Vagina (tissue), 2 donors: ENCODE data around the gene VPS45. TPM values are rescaled to one million over a fixed set of nuclear protein-coding genes. Genes with fewer than 3 reads are reported as not detected.

Source experiments
- DNase-seq, 2 donors: peaks; one replicate each; pipeline ENCODE4 v3.0.0-alpha.2; 2017; ENCODE audit errors: extremely low spot score in 2 of 2
- H3K27ac ChIP-seq: fragments of 200-600 bp; sonication (generic); one replicate; pipeline ENCODE4 v1.5.1; 2019
- H3K27me3 ChIP-seq: fragments of 200-600 bp; sonication (generic); one replicate; pipeline ENCODE4 v1.5.1; 2019
- H3K36me3 ChIP-seq, 2 donors: fragments of 200-600 bp; sonication (generic); one replicate each; pipeline ENCODE4 v1.5.1; 2017 to 2019
- H3K4me1 ChIP-seq: fragments of 200-600 bp; sonication (generic); one replicate; pipeline ENCODE4 v1.5.1; 2019
- H3K4me3 ChIP-seq, 2 donors: fragments of 200-600 bp; sonication (generic); 1 replicate in 1 of 2; 2 replicates in 1 of 2; pipeline ENCODE4 v1.5.1; 2016 to 2019
- H3K9me3 ChIP-seq: fragments of 200-600 bp; sonication (generic); one replicate; pipeline ENCODE4 v1.5.1; 2019
- CTCF ChIP-seq, 3 experiments: fragments of 450-650 bp in 2 of 3; fragments of 200-600 bp in 1 of 3; sonication (generic) in 1 of 3; IDR thresholded peaks; one replicate each; pipeline ENCODE4 v1.5.1; 2017 to 2019; ENCODE audit warnings: antibody characterized with exemption in 3 of 3, mild to moderate bottlenecking in 2 of 3, moderate library complexity in 2 of 3
- POLR2A ChIP-seq, 2 donors: fragments of 450-650 bp; IDR thresholded peaks; one replicate each; pipeline ENCODE4 v1.6.1; 2017; ENCODE audit warnings: antibody characterized with exemption in 2 of 2, mild to moderate bottlenecking in 2 of 2, moderate library complexity in 2 of 2
- POLR2AphosphoS5 ChIP-seq, 2 donors: sonication (generic); formaldehyde crosslinking; IDR thresholded peaks; one replicate each; pipeline ENCODE4 v1.9.0; 2017; ENCODE audit warnings: antibody characterized with exemption in 2 of 2, mild to moderate bottlenecking in 2 of 2, low read depth in 1 of 2; ENCODE audit not compliant: insufficient read depth in 1 of 2
- intact Hi-C: fragments of 100-400 bp; cut with DNase I; formaldehyde crosslinking; loops from one replicate; pipeline ENCODE4 v1.15.1; 2023
- total RNA-seq: library from RNA; depleted of rRNA; stranded (reverse); fragments of >200 nt; gene quantifications from one replicate; pipeline ENCODE4 v1.2.3, GENCODE V29; 2016

Gene VPS45
- total RNA-seq, 1 donor from 2014 or later = 32.2 TPM

- intact Hi-C loops = no loop called here
- no peaks in the 10 kb centered on the region for H3K27me3 ChIP-seq
- no peaks in the 10 kb centered on the region for H3K4me1 ChIP-seq
- H3K27ac ChIP-seq = no peak overlapping the region
- peaks cover 0 to 43% of the 10 kb centered on the region in 2 donors for H3K36me3 ChIP-seq
- no peaks in the 10 kb centered on the region for H3K9me3 ChIP-seq
- TF ChIP-seq POLR2AphosphoS5 (IDR thresholded peaks at IDR 0.05; ENCODE audit: insufficient read depth in 1 of 2, low read depth in 1 of 2) = no peak
- TF ChIP-seq POLR2A (IDR thresholded peaks at IDR 0.05) = no peak
- no peak for TF ChIP-seq CTCF (IDR thresholded peaks at IDR 0.05)
- H3K4me3 ChIP-seq = no peak overlapping the region
- no peak for DNase-seq
These were observed 24.7 kb downstream of the VPS45 start for GRCh38 chr1:150092180-150092791.

GRCh38 chr1:150093805-150094204, 26.2 kb downstream of the VPS45 start:
- Histone ChIP-seq H3K9me3 (no peaks in the 10 kb centered on the region), H3K27ac (no peak overlapping the region), H3K4me3 (no peak overlapping the region), H3K36me3 (peaks cover 0 to 46% of the 10 kb centered on the region in 2 donors), H3K27me3 (no peaks in the 10 kb centered on the region), H3K4me1 (no peaks in the 10 kb centered on the region)
- TF ChIP-seq CTCF (IDR thresholded peaks at IDR 0.05) (no peak), POLR2AphosphoS5 (IDR thresholded peaks at IDR 0.05; ENCODE audit: insufficient read depth in 1 of 2, low read depth in 1 of 2) (no peak), POLR2A (IDR thresholded peaks at IDR 0.05) (no peak)
- intact Hi-C loops = no loop called here
- DNase-seq = no peak

- no peak for DNase-seq
- H3K9me3 ChIP-seq = no peaks in the 10 kb centered on the region
- TF ChIP-seq POLR2AphosphoS5 (IDR thresholded peaks at IDR 0.05; ENCODE audit: insufficient read depth in 1 of 2, low read depth in 1 of 2) = no peak
- H3K36me3 ChIP-seq = peaks cover 0 to 49% of the 10 kb centered on the region in 2 donors
- H3K4me3 ChIP-seq = no peak overlapping the region
- H3K27ac ChIP-seq = no peak overlapping the region
- no peaks in the 10 kb centered on the region for H3K4me1 ChIP-seq
- intact Hi-C loops = no loop called here
- H3K27me3 ChIP-seq = no peaks in the 10 kb centered on the region
These were observed 27.2 kb downstream of the VPS45 start for GRCh38 chr1:150094734-150095265.

- no peak for TF ChIP-seq CTCF (IDR thresholded peaks at IDR 0.05)
- no peak for TF ChIP-seq POLR2A (IDR thresholded peaks at IDR 0.05)
- no peak for TF ChIP-seq POLR2AphosphoS5 (IDR thresholded peaks at IDR 0.05; ENCODE audit: insufficient read depth in 1 of 2, low read depth in 1 of 2)
- no peaks in the 10 kb centered on the region for H3K27me3 ChIP-seq
- intact Hi-C loops = no loop called here
These were observed 35.4 kb downstream of the VPS45 start for GRCh38 chr1:150102986-150103385.

GRCh38 chr1:150106341-150106740, 38.8 kb downstream of the VPS45 start:
- TF ChIP-seq POLR2AphosphoS5 (IDR thresholded peaks at IDR 0.05; ENCODE audit: insufficient read depth in 1 of 2, low read depth in 1 of 2) (no peak), POLR2A (IDR thresholded peaks at IDR 0.05) (no peak), CTCF (IDR thresholded peaks at IDR 0.05) (no peak)
- DNase-seq = no peak
- intact Hi-C loops = no loop called here
- no peaks in the 10 kb centered on the region for H3K9me3 ChIP-seq
- H3K27me3 ChIP-seq = no peaks in the 10 kb centered on the region
- no peak overlapping the region for H3K27ac ChIP-seq
- H3K36me3 ChIP-seq = no peaks in the 10 kb centered on the region
- H3K4me3 ChIP-seq = no peak overlapping the region
- no peaks in the 10 kb centered on the region for H3K4me1 ChIP-seq

More at GRCh38 chr1:150102986-150103385, 35.4 kb downstream of the VPS45 start:
- Histone ChIP-seq H3K4me3 (no peak overlapping the region), H3K27ac (no peak overlapping the region), H3K9me3 (no peaks in the 10 kb centered on the region), H3K4me1 (no peaks in the 10 kb centered on the region), H3K36me3 (peaks cover 0 to 16% of the 10 kb centered on the region in 2 donors)
- no peak for DNase-seq
